NCI-H1694 (cell line): ENCODE results near the gene BPHL.
"Not testable (repeated sequence)": the region's sequence is repeated elsewhere in the genome, so short reads cannot be mapped to it uniquely, and the experiment has no call there.

Experiments used
- DNase-seq: peaks from one replicate; lab custom pipeline; 2025; lab: John Stamatoyannopoulos, UW

The BPHL gene

DNA sequence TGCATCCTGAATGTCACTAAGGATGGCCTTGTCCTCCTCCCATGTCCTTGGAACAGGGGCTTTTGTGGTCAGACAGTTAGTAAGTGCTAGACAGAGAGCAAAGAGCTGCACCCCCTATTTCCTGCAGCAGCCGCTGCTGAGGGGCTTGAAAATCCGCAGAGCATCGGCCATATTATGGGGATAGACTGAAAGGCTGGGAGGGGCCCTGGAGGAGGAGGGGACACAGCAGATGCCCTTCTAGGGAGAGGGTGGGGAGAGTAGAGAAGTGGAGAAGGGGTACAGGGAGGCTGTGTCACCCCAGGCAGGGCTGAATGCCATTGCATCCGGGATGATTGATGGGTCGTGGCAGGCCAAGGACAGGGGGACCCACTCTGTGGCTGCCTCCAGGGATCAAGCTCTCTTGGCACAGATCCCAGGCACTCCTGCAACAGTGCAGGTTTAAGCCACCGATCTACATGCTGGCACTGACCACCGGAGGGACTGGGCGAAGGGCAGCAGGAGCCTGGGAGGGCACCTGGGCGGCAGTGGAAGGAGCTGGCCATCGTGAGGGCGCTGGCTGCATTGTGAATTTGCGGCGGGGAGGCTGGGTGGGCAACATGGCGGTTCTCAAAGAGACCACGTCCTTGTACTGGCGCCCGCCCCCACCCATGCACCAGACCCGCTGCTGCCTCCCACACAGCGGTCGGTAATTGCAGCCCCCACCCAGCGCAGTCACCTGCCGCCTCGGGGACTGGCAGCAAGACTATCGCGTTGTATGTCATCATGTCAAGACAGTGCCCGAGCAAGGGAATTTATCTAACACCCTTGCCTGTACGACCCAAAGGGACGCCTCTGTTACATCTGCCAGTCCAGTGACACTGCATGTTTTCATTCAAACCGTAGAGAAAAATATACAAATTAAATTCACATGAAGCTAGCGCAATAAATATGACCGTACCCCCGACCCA, 37.9 kb downstream of the BPHL start:
- peak; percentile 22 for DNase-seq

DNA sequence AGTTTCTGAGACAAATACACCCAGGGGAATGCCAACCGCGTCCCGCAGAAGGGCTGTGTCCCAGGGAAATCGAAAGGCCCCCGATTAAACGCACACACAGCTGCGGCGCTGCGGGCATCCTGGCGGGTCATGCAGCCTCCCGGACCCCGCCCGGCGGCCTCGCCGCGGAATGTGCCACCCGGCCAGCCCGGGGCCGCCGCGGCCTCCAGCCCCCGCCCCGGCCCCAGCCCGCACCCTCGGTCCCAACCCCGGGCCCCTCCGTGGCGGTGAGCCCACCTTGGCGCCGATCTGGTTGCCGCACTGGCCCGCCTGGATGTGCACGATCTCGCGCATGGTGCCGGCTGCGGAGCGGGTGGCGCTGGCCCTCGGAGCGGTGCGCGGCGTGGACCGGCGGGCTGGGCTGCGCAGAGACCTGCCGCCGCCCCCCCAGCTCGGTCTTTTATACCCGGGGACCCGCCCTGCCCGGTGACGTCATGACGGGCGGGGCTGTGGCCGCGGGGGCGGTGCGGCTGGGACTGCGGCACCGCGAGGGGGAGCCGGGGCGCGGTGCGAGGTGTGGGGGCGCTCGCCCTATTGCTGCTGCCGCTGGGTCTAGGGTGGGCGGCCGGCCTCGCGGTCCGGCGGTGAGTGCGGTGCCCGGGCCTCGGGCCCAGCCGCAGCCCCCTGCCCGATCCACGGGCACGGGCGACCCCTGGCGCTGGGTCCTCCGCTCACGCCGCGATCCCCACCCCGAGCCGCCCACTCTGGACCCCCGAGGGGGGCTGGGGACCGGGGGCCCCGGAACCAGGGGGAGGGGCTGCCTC, 38.8 kb downstream of the BPHL start, which contains the start of gene TUBB2A:
TSS of gene TUBB2A (minus strand) at position 414 of the 803 bp plus-strand sequence. CDS start at position 333, 81 bp downstream.
- DNase-seq: no peak

DNA sequence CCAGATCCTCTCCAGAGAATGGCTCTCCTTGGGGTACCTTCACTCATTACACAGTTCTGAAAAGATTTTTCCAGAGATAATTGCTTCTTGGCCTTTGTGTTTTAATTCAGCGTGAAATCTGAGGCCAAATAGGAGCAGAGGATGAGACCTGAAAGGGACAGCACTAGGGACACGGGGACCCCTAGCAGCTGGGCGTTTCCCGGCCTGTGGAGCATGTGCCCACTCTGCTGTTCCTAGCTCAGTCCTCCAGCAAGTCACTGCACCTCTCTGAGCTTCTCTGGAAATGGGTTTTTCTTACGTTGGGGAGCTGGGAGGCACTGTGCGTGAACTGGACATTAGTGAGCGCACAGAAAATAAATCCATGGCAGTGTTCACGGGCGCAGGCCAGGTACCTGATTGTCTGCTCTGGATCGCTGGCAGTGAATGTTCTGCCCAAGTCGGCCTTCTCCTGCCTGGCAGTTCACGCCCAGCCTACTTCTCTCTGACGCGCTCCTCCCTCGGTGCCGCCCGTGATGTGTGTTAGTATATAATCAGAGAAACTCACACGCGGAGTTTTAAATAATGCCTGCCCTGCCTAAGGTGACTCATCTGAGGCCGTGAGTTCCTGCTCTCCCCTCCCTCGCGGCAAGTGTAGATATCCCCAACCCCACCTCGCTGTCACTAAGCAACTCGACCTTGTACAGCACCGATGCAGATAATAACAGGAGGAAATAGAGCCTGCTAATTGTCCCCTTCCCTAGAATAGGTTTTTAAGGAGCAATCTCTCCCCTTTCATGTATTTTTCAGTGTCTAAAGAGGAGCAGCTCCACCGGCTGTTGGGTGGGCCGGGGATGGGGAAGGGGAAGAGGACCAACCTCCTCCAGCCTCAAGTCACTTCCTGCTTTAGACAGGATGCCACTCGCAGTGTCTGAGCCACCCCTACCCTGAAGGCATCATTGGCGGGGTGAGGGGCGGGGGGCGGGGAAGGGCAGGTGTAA, 41.6 kb downstream of the BPHL start:
- no peak for DNase-seq

DNA sequence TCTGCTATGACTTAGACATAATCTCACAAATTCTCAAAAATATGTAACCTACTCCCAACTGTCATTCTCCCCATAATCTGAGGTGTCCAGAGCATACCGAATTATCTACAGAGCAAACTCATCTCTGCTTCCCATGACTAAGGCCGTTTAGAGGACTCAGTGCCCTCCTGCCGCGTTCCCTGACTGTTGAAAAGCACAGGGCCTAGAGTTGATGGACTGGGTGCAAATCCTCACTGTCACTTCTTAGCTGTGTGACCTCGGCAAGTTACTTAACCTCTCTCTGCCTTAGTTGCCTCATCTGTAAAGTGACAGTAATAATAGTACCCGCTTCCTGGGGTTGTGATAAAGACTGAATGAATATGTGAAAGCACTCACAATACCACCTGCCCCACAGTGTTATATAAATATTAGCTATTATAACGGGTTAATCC, 43.6 kb downstream of the BPHL start:
- no peak for DNase-seq

DNA sequence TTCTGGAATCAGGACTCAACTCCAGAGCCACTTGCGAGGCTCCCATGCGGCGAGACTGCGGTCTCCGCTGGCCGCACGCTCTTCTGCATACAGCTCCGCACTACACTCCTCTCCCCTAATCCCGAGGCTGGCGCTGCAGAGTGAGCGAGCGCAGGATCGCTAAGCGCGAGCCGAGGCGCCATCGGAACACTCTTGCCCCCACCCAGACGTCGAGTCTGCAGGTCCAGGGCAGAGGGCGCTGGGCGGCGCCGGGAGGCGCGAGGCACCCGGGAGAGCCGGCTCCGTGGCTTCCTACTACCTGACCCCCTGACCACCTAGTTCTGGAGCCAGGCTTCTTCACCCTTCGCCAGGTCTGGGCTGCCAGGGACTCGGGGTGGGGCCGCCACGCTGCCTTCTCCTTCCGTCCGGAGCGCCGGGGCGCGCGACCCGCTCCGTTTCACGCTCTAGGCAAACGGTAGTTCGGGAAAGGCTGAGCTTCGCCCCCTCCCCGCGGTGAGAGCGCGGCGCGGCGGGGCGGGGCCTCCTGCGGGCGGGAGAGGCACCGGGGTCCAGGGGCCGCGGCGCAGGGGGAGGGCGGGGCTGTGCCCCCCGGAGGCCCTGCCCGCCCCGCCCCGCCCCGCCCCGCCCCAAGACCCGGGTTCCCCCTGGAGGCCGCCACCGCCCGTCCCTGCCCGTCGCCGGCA, 44.2 kb downstream of the BPHL start:
- peak; percentile 64 for DNase-seq

- no peak for DNase-seq
Observed at GRCh38 chr6:3163248-3163594, 44.7 kb downstream of the BPHL start.

DNA sequence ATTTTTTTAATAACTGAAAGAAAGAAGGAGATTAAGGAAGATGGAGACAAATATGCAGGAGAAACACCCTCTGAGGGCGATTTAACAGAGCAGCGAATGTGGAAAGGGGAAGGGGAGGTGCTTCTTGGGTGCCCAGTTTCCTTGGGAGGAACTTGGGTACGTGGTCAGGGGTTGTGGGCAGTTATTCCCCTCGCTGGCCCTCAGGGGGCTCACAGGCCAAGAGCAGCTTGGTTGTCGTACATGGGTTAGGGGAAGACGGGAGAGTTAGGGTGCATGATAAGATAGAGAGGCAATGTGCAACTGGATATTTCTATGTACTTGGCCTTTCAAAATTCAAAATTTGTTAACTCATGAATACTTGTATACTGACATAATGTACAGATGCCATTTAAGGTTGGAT, 45.9 kb downstream of the BPHL start:
- DNase-seq: no peak

GRCh38 chr6:3165631-3166534, 47.4 kb downstream of the BPHL start:
- no peak for DNase-seq

GRCh38 chr6:3166535-3167225, 48.2 kb downstream of the BPHL start:
- DNase-seq: not testable (repeated sequence)

GRCh38 chr6:3168046-3168445, 49.5 kb downstream of the BPHL start:
- not testable (repeated sequence) for DNase-seq

GRCh38 chr6:3170676-3171075, 52.2 kb downstream of the BPHL start:
- DNase-seq: not testable (repeated sequence)

- DNase-seq: not testable (repeated sequence)
Observed at GRCh38 chr6:3171313-3172175, 53.0 kb downstream of the BPHL start.

DNA sequence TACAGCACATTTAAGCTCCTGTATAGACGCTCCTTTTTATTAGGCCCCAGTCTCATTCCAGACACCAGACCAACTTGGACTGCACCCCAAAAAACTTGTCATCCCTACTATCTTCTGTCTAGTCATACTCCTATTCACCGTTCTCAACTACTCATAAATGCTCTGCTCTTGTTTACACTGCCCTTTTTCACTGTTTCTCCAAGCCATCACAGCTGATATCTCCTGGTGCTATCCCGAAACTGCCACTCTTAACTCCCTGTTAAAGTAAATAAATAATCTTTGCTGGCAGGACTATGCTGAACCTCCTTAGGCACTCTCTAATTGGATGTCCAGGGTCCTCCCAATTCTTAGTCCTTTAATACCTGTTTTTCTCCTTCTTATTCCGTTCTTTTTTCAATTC, 54.3 kb downstream of the BPHL start:
- DNase-seq: not testable (repeated sequence)

- DNase-seq: not testable (repeated sequence)
Observed at GRCh38 chr6:3173636-3174089, 55.2 kb downstream of the BPHL start.

- no peak for DNase-seq
Observed at GRCh38 chr6:3175715-3176402, 57.3 kb downstream of the BPHL start.

- DNase-seq: no peak
Observed at GRCh38 chr6:3176562-3177355, 58.2 kb downstream of the BPHL start.

GRCh38 chr6:3178666-3179065, 60.2 kb downstream of the BPHL start:
- not testable (repeated sequence) for DNase-seq
